Measurements from ENCODE around the gene DCPS.
"Not testable (repeated sequence)": the region's sequence is repeated elsewhere in the genome, so short reads cannot be mapped to it uniquely, and the experiment has no call there.

Gene DCPS

DNA sequence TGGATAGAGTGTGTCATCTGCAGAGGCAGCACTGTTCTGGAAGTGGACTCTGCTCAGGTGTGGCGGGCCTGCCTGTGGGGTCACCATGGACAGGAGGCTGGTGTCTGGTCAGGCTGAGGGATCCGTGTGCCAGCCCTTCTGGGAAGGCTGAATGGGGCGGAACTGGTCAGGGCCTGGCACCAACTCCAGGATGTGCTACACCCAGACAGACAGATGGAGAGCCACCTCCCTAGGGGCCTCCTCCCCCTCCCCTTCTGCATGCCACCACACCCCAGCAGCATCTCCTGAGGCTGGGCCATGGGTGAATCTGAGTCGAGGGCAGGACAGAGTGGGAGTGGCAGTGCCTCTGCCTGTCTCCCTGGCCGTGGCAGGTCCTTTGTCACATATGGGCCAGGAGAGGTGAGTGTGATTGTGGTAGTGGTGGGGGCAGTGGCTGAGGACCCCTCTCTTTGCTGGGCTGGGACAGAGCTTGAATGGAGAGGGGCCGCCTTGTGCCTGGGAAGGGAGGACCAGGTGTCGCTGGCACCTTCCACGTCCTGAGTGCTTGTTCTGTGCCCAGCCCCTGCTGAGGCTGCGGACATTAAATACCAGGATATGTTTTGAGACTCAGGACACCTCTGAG lies 80.7 kb downstream of the DCPS start:
- DNase-seq (ENCODE audit: low read depth): no peak

DNA sequence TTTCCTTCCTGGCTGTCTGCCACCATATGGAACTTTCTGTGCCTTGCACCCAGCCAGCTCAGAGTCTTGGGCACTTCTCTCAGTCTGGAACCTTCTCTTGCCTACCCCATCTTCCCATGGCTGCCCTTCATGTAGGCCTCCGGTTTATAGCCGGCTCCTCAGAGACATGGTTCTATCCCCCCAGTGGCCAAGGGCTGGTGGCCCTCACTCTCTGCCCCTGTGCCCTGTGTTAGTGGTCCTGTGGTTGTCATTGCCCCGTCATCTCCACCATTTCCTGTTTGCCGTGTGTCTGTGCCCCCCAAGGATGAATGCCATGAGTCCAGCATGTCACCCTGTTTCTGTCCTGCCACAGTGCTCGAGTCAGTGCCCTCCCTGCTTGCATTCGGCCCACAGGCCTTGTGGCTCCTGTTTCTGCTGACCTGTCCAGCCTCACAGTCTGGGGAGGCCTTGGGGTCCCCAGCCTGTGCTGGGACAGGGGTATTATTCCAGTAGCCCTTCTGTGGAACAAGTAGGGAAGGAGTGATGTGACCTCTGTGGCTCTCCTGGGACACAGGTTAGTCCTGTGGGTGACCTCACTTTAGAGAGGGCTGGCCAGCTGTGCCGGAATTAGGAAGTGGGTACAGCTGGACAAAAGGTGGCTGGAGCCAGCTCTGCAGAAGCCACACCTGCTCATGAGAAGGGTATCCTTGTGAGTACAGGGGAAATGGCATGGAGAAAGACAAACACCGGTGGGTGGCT lies 82.3 kb downstream of the DCPS start:
- no peak for DNase-seq (ENCODE audit: low read depth)

DNA sequence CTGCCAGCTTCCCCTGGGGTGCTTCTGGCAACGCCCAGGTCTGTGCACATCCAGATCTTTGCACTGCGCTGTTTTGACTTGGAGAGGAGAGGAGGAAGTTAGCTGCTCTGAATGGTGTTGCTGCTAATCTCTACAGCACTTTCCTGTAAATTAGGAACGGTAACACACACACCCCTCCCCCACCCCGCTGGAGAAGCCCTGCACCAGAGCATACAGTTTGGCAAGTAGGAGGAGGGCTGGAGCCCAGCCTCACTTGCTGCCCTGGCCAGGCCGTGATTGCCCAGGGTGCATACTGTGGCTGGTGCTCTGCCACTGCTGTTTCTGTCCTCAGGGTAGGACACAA lies 82.8 kb downstream of the DCPS start:
- not testable (repeated sequence) for DNase-seq (ENCODE audit: low read depth)

DNA sequence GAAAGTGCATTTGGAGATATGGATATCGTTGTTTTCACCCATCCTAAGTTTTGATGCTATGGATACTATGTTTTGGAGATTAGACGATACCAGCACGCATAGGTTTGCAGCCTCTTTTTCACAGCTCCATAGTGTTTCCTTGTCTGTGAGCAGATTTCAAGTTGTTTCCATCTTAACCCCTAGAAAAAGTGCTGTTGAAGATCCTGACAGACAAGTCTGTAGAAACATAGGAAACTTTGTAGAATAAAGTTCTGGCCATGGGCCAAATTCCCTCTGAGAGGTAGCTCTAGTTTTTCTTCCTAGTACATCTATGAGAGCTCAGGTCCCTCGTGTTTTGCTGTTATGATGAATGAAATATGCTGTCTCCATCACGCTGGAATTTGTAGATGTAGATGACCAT lies 84.0 kb downstream of the DCPS start:
- no peak for DNase-seq (ENCODE audit: low read depth)

DNA sequence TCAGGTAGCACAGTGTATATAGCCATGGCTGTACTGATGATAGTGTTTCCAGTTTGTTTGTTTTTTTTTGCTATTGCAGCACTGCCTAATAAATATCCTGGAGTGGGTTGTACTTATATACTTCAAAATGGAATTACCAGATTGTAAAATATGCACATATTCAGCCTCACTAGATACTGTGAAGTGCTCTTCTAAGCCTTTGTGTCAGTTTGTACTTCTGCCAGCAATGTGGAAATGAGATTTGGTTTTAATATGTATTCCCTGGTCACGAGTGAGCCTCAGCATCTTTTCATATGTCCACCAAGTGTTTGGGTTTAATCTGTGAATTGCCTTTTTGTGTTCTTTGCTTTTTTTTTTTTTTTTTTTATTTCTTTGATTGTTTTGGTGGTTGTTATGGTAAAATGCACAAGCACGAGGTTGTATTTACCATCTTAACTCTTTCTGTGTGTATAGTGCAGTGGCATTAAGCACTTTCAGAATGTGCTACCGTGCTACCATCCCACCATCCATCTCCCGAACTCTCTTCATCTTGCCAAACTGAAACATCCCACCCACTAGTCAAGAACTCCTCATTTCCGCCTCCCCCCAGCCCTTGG lies 86.5 kb downstream of the DCPS start:
- DNase-seq (ENCODE audit: low read depth): no peak

DNA sequence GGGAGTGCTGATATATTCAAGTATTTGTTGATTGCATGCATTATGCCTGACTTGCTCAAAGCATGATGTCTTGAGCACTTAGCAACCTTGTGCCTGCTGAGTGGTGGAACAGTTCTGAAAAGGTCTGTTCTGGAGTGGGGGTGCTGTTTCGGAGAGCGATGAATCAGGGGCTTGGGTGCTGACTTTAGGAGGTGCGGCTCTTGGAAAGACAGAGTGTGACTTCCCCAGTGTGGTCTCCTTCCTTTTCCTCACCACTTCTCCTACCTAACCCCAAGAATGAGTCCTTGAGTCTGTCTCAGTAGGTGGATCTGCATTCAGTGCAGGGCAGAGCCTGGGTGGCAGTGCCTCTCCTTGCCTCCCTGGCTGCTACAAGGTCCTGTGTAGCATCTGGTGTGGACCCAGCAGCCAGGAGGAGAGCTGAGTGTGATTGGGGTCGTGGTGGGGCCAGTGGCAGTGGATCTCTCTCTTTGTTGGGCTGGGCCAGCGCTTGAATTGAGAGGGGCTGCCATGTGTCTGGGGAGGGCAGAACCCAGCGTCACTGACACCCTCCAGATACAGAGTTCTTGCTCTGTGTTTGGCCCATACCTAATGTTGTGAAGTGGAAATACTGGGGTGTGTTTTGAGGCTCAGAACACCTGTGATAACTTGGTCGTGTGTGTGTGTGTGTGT lies 87.6 kb downstream of the DCPS start:
- DNase-seq (ENCODE audit: low read depth): no peak

DNA sequence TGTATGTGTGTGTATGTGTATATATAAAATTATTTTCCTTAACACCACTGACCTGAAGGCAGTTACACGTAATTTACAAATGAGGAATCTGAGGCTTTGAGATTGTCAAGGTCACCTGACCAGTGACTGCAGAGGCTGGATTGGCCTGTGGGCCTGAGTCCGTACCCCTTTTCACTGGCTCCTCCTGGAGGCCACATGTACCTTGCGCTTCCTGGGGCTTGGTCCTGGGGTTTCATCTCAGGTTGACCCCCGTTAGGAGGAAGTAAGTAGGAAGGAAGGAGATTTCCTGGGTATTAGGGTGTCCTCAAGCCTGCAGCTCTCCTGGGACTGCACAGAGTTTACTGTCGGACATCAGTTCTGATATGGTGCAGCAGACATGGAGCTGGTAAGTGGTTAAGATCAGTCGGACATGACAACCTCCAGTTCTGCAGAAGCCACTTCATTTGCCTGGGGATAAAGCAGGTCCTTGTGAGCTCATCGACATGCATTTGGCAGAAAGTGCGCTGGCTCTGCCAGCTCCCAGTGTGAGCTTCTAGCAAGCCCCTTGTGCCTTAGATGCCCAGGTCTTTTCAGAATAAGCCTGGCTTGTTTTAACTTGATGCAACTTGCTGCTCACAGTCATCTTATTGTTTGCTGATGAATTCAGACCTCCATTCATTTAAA lies 88.2 kb downstream of the DCPS start:
- no peak for DNase-seq (ENCODE audit: low read depth)

DNA sequence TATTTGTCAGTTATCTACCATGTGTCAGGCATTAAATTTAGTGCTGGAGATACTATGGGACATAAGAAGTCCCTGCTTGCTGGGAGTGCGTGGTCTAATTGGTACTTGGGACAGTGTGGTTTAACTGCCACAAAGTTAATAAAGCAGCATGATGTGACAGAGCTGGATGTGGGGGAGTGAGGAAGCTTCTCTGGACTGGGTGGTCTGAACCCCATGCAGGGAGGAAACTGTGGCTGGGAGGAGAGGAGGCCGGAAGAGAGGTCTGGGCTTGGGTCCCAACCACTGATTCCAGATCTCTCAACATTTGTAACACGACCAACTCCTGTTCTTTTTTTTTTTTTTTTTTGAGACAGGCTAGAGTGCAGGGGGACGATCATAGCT lies 88.8 kb downstream of the DCPS start:
- no peak for DNase-seq (ENCODE audit: low read depth)

DNA sequence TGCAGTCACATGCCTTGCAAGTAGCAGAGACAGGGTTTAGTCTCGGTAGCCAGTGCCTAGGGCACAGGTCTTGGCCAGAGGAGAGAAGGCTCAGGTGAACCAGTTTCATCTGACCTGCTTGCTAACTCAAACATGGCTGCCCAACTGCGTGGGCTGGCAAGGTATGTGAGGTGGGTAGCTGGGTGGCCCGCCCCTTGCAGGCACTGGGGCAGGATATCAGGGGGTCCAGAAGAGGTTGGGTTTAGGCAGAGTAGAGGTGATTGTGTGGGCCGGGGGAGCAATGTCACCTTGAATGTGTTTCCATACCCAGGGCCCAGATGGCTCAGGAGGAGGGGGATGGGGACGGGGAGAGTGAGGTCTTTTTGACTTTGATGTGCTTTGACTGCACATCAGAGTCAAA lies 89.3 kb downstream of the DCPS start:
- DNase-seq (ENCODE audit: low read depth): no peak

DNA sequence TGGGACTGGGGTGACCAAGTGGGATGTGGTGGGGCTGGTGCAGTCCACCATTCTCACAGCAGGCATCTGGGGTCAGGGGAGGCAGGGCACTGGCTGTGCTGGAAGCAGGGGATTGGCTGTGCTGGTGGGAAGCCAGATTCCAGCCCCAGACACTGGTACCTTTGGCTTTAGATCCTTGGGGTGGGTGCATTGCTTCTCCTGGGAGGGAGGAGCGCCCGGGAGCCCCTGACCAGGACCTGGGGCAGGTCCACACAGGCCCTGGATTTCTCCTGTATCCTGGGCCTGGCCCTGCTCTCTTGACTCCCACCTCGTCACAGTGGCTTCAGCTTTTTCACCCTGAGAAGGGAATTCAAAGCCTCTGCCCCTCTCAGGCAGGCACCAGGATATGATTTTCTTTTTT lies 90.2 kb downstream of the DCPS start:
- DNase-seq (ENCODE audit: low read depth): no peak

DNA sequence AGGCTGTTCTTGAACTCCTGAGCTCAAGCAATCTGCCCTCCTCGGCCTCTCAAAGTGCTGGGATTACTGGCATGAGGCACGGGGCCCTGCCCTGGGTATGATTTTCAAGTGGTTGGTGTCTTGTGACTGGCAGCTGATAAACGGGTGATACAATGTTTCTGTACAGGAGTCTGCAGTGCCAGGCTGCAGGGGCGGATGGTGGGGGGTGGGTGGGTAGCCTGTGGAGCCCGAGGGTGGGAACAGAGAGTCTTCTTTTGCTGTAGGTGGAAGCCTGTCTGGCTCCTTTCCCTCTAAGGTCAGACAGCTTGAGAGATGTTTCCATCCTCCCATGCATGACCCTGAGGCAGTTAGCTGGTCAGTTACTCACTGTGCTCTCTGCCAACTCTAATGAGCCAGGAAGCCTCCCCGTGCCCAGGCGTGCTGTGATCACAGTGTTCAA lies 90.8 kb downstream of the DCPS start:
- not testable (repeated sequence) for DNase-seq (ENCODE audit: low read depth)
